AG08395 (cell line): Measurements from ENCODE around the gene TRIM37.
"Not testable (repeated sequence)": the region's sequence is repeated elsewhere in the genome, so short reads cannot be mapped to it uniquely, and the experiment has no call there.

Experiments used
- DNase-seq: peaks from one replicate; pipeline ENCODE4 v3.0.0; 2012; ENCODE audit warnings: mixed read lengths, low spot score

The TRIM37 gene, protein sequence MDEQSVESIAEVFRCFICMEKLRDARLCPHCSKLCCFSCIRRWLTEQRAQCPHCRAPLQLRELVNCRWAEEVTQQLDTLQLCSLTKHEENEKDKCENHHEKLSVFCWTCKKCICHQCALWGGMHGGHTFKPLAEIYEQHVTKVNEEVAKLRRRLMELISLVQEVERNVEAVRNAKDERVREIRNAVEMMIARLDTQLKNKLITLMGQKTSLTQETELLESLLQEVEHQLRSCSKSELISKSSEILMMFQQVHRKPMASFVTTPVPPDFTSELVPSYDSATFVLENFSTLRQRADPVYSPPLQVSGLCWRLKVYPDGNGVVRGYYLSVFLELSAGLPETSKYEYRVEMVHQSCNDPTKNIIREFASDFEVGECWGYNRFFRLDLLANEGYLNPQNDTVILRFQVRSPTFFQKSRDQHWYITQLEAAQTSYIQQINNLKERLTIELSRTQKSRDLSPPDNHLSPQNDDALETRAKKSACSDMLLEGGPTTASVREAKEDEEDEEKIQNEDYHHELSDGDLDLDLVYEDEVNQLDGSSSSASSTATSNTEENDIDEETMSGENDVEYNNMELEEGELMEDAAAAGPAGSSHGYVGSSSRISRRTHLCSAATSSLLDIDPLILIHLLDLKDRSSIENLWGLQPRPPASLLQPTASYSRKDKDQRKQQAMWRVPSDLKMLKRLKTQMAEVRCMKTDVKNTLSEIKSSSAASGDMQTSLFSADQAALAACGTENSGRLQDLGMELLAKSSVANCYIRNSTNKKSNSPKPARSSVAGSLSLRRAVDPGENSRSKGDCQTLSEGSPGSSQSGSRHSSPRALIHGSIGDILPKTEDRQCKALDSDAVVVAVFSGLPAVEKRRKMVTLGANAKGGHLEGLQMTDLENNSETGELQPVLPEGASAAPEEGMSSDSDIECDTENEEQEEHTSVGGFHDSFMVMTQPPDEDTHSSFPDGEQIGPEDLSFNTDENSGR

DNA sequence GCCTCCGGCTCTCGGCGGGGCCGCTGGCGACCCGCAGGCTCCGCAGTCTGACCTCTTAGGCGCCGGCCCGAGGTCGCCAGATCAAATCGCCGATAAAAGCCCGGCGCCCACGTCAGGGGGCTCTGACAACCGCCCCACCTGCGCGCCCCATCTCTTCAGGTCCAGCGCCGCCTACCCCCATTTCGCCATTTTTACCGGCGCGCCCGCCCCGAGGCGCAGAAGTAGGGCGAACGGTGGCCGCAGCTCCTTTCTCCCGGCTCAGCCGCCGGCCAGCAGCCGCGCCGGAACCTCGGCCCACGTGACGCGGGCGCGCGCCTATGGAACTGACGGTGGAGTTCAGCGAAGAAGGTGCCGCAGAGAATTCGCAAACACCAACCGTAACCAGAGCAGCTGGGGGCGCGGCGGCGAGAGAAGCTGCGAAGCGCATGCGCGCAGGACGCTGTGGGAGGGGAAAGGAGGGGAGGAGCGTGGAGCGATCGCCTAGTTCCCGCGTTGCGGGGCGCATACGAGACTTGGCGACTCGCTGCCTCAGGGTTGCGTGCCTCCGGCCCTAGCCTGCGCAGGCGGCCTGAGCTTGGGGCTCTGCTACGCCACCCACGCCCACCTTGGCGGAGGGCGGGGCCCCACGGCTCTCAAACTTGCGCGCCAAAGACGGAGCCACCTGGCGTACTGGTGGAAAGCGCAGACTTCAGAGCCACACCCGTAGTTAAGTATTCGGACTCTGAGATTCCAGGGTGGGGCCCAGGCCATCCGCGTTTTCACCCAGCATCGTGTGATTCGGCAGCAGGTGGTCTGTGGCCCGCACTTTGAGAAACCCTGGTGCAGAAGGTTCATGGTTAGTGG is at the start of gene TRIM37:
Gene TRIM37, minus strand, starts transcription at position 418 of the 843 bp plus-strand sequence. CDS start 419 bp downstream, outside the sequence.
- DNase-seq, result peak; percentile 99

DNA sequence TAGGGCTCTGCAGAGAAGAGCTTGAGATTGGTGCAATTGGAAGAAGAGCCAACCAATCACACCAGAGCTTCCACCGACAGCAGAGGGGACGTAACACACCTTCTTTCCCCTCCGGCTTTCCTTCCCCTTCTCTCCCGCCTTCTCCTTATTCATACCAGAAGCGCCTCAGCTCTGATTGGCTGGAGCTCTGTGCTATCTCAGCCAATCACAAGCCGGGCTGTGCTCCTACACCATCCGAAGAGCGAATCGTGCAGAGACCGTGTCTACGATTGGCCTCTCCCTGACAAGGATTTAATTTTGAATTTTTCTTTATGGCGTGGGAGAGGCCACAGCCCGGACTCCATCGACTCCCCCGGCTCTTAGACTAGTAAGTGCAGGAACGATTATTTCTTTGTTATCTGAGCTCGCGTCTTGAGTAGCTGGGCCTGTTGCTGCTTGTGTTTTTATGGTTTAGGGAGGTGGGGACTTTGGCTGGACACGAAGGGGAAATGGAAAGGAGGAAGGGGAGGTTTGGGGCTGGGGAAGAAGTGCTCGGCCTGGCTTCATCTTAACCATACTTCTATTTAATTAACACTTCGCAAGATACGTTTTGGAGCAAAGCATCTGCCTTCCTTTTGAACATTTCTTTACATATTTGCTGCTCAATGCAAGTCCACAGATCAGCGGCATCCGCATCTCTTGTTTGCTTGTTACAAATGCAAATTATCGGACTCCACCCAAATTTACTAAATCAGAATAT is 48.9 kb upstream of the TRIM37 start, which contains the start of gene PRR11:
Gene PRR11, plus strand, starts transcription at position 308 of the 739 bp plus-strand sequence. CDS start 14,007 bp downstream, outside the sequence.
- DNase-seq, result peak; percentile 98

- DNase-seq, result peak; percentile 95
These were observed 48.2 kb upstream of the TRIM37 start, which contains the start of gene SKA2 for GRCh38 chr17:59154721-59155438. SKA2 (minus strand) TSS chr17:59155186; CDS start chr17:59155163, 23 bp downstream.

GRCh38 chr17:59154292-59154720 is 47.6 kb upstream of the TRIM37 start:
- peak; percentile 29 for DNase-seq

GRCh38 chr17:59152925-59153324 is 46.2 kb upstream of the TRIM37 start:
- DNase-seq, result no peak

- no peak for DNase-seq
These were observed 44.9 kb upstream of the TRIM37 start for GRCh38 chr17:59151591-59151990.

GRCh38 chr17:59151006-59151405 is 44.3 kb upstream of the TRIM37 start:
- no peak for DNase-seq

- no peak for DNase-seq
These were observed 43.3 kb upstream of the TRIM37 start for GRCh38 chr17:59149841-59150511.

DNA sequence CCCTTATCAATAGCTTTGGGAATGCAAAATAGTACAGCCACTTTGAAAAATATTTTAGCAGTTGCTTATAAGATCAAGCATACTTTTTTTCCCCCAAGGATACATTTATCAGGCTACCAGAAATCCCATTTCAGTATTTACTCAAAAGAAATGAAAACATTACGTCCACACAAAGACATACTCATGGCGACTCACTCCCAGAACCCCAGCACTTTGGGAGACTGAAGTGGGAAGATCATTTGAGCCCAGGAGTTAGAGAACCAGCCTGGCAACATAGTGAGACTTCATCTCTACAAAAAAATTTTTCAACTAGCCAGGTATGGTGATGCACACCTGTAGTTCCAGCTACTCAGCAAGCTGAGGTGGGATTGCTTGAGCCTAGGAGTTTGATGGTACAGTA is 42.4 kb upstream of the TRIM37 start:
- DNase-seq, result peak; percentile 41

DNA sequence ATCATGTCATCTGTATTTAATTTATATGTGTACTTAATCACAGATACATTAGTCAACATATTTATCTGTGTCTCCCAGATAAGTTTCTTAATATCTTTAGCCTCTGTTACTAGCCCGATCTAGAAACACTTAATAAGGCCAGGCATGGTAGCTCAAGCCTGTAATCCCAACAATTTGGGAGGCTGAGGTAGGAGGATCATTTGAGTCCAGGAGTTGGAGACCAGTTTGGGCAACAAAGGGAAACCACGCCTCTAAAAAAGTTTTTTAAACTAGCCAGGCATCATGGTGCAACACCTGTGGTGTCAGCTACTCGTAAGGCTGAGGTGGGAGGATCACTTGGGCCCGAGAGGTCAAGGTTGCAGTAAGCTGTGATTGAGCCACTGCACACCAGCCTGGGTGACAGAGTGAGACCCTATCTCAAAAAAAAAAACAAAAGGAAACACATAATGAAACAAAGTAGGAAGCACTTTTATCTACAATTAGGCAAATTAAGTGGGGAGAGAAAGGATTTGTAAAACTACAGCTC is 39.0 kb upstream of the TRIM37 start:
- no peak for DNase-seq

DNA sequence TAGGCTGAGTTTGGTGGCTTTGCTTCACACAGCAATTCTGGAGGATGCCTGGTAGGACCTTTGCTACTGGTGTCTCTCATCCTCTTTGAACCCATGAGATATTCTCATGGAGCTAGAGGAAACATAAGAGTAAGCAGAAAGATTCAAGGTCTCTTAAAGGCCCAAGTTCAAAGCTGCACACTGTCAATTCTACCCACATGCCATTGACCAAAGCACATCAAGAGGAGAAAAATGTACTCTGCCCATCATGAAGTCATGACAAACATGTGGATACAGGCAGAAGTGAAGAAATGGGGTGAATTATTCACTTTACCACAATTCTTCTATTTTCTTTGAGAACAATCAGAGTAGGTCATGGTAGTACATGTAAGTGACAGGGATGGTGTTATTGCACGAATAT is 35.2 kb upstream of the TRIM37 start:
- DNase-seq, result no peak

GRCh38 chr17:59139939-59140338 is 33.3 kb upstream of the TRIM37 start:
- DNase-seq, result no peak

DNA sequence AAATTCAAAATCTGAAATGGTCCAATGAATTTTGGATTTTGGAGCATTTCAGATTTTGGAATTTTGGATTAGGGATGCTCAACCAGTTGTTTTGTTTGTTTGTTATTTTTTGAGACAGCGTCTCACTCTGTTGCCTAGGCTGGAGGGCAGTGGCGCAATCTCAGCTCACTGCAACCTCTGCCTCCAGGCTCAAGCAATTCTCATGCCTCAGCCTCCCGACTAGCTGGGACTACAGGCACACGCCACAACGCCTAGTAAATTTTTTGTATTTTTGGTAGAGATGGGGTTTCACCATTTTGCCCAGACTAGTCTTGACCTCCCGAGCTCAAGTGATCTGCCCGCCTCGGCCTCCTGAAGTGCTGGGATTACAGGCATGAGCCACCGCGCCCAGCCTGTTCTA is 31.7 kb upstream of the TRIM37 start:
- DNase-seq, result not testable (repeated sequence)

GRCh38 chr17:59131131-59131530 is 24.5 kb upstream of the TRIM37 start:
- no peak for DNase-seq

GRCh38 chr17:59129814-59130213 is 23.1 kb upstream of the TRIM37 start:
- no peak for DNase-seq

DNA sequence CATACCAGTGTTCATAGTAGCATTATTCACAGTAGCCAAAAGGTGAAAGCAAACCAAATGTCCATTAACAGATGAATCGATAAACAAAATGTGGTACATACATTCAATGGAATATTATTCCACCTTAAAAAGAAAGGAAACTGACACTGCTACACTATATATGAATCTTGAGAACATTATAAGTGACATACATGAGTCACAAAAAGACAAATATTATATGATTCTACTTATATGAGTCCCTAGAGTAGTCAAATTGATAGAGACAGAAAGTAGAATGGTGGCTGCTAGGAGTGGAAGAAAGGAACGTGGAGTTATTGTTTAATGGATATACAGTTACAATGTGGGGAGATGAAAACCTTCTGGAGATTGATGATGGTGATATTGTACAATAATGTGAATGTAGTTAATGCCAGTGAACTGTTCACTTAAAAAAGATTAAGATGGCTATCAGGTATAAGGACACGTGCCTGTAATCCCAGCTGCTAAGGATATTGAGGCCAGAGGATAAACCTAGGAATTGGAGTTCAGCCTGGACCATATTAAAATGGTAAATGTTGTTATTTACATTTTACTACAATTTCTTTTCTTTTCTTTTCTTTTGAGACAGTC is 20.2 kb upstream of the TRIM37 start:
- no peak for DNase-seq

DNA sequence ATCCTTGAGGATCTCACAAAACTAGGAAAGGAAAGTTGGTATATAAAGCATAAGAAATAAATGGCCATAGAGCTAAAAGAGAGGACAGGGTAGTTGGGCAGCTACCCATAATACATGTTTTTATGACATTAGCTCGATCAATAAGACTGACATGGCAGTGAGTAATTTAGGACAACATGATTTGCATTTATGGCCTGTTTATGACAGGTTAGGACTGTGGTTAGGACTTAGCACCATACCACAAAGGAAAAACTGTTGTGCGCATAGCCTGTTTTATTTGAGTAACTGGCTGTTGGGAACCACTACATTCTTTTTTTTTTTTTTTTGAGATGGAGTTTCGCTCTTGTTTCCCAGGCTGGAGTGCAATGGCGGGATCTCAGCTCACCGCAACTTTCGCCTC is 18.0 kb upstream of the TRIM37 start:
- no peak for DNase-seq

DNA sequence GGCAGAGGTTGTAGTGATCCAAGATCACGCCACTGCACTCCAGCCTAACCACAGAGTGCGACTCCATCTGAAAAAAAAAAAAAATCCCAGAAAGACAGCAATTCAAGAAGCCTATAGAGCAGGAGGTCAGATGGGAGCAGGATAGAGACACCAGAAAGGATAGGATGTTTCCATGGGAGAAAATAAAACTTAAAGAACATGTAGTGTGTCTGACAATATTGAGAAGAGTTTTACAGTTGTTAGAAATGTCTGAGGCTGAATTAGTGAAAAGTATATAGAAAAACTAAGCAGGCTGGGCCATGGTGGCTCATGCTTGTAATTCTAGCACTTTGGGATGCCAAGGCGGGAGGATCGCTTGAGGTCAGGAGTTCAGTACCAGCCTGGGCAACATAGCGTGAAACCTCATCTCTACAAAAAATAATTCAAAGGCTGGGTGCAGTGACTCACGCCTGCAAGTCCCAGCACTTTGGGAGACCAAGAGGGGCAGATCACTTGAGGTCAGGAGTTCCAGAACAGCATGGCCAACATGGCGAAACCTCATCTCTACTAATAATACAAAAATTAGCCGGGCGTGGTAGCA is 15.3 kb upstream of the TRIM37 start:
- no peak for DNase-seq

DNA sequence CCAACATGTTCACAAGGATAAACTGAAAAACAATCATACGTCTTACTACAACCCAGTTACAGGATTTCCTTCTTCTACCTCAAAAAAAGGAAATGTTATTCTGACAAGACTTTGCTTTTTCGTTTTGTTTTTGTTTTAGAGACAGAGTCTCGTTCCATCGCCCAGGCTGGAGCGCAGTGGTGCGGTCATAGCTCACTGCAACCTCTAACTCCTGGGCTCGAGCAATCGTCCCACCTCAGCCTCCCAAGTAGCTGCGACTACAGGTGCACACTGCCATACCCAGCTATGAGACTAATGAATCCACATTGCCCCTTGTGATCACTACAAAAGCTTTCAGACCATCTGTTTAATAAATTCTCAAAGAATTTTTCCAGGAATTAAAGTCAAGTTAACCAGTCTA is 8.8 kb upstream of the TRIM37 start:
- no peak for DNase-seq
